H1 (cell line): ENCODE results near the gene TPBGL. TPM values are rescaled to one million over a fixed set of nuclear protein-coding genes. Genes with fewer than 3 reads are reported as not detected.

ENCODE experiments used
- CTCF ChIA-PET: fragments of 300-600 bp; sonication (Branson Sonifier 250); formaldehyde crosslinking; loops from one replicate; lab custom pipeline; 2021; ENCODE audit not compliant: partially characterized antibody; lab: Charles Lee
- POLR2A ChIA-PET: fragments of 300-600 bp; sonication (Branson Sonifier 250); formaldehyde crosslinking; loops from one replicate; lab custom pipeline; 2021; ENCODE audit warnings: inconsistent platforms; ENCODE audit not compliant: partially characterized antibody; lab: Charles Lee
- DNase-seq, 2 experiments: peaks; one replicate each; pipeline versions ENCODE4 v3.0.0 to v3.0.0-alpha.2; 2010 to 2022; ENCODE audit warnings: low spot score in 2 of 2, low read depth in 1 of 2, mixed read lengths in 1 of 2
- FAIRE-seq: peaks from 2 replicates; lab custom pipeline; 2011; peaks lifted over from hg19 to GRCh38; lab: Jason Lieb, UNC
- H2AFZ ChIP-seq: 2 replicates; pipeline ENCODE4 v1.8.1; 2012; ENCODE audit warnings: low read length, inconsistent platforms
- H2AK5ac ChIP-seq: 2 replicates; pipeline ENCODE4 v1.6.1; 2013; ENCODE audit warnings: low read depth, low read length
- H2BK120ac ChIP-seq: replicated peaks from 2 replicates; pipeline ENCODE3; 2013; ENCODE audit warnings: low read depth, low read length, inconsistent platforms
- H2BK12ac ChIP-seq: 2 replicates; pipeline ENCODE4 v1.6.1; 2013; ENCODE audit warnings: low read depth, low read length
- H2BK15ac ChIP-seq: 2 replicates; pipeline ENCODE4 v1.6.1; 2013; ENCODE audit warnings: low read length
- H2BK20ac ChIP-seq: 2 replicates; pipeline ENCODE4 v1.6.1; 2013; ENCODE audit warnings: low read length
- H2BK5ac ChIP-seq: 2 replicates; pipeline ENCODE4 v1.6.1; 2013; ENCODE audit warnings: low read depth, low read length
- H3K14ac ChIP-seq: 2 replicates; pipeline ENCODE4 v1.6.1; 2013; ENCODE audit warnings: inconsistent platforms; ENCODE audit not compliant: insufficient read length
- H3K18ac ChIP-seq: 2 replicates; pipeline ENCODE4 v1.6.1; 2013; ENCODE audit warnings: low read length; ENCODE audit errors: extremely low read depth
- H3K23ac ChIP-seq: 2 replicates; pipeline ENCODE4 v1.6.1; 2013; ENCODE audit warnings: inconsistent platforms; ENCODE audit not compliant: insufficient read length
- H3K23me2 ChIP-seq: 2 replicates; pipeline ENCODE4 v1.6.1; 2013; ENCODE audit warnings: low read depth, low read length
- H3K27ac ChIP-seq: 2 replicates; pipeline ENCODE4 v1.6.1; 2011; ENCODE audit warnings: low read depth, low read length, inconsistent platforms
- H3K27me3 ChIP-seq, 4 experiments: replicated peaks in 1 of 4; 1 replicate in 1 of 4; 2 replicates in 3 of 4; pipeline versions ENCODE4 v1.6.1 to v1.8.1; 2011 to 2013; ENCODE audit warnings: low read length in 3 of 4, mild to moderate bottlenecking in 3 of 4, inconsistent platforms in 2 of 4, mixed read lengths in 2 of 4, moderate library complexity in 1 of 4; ENCODE audit not compliant: control insufficient read depth in 3 of 4, insufficient read depth in 3 of 4; ENCODE audit errors: extremely low read depth in 1 of 4
- H3K36me3 ChIP-seq, 4 experiments: 2 replicates each; pipeline versions ENCODE4 v1.6.1 to v1.8.1; 2011 to 2013; ENCODE audit warnings: mild to moderate bottlenecking in 4 of 4, low read length in 3 of 4, moderate library complexity in 2 of 4, control low read depth in 1 of 4, inconsistent platforms in 1 of 4; ENCODE audit not compliant: insufficient read depth in 4 of 4, control insufficient read depth in 2 of 4
- H3K4ac ChIP-seq: replicated peaks from 2 replicates; pipeline ENCODE3; 2013; ENCODE audit warnings: low read length, low read depth, mixed read lengths, inconsistent platforms; ENCODE audit not compliant: insufficient read length
- H3K4me1 ChIP-seq, 4 experiments: replicated peaks in 1 of 4; 1 replicate in 1 of 4; 2 replicates in 3 of 4; pipeline versions ENCODE4 v1.6.1 to v1.8.1; 2011 to 2013; ENCODE audit warnings: low read length in 3 of 4, inconsistent platforms in 2 of 4, mixed read lengths in 1 of 4; ENCODE audit not compliant: insufficient read depth in 4 of 4, control insufficient read depth in 3 of 4
- H3K4me2 ChIP-seq, 2 experiments: 2 replicates each; pipeline versions ENCODE4 v1.6.1 to v1.8.1; 2011 to 2013; ENCODE audit warnings: low read depth in 2 of 2, low read length in 2 of 2, control low read depth in 1 of 2, inconsistent platforms in 1 of 2, mild to moderate bottlenecking in 1 of 2; ENCODE audit not compliant: insufficient read depth in 1 of 2
- H3K4me3 ChIP-seq, 4 experiments: fragments of 200-600, 300-600 bp in 1 of 4; sonication (generic), shearing (Covaris generic), sonication (Bioruptor Twin) in 1 of 4; 2 replicates each; pipeline versions ENCODE4 v1.5.1 to v1.8.1; 2011 to 2016; ENCODE audit warnings: low read length in 4 of 4, low read depth in 3 of 4, control low read depth in 2 of 4, inconsistent platforms in 2 of 4, mild to moderate bottlenecking in 2 of 4, mixed read lengths in 1 of 4, moderate library complexity in 1 of 4; ENCODE audit not compliant: insufficient read depth in 2 of 4; ENCODE audit errors: extremely low read depth in 1 of 4
- H3K56ac ChIP-seq: replicated peaks from 2 replicates; pipeline ENCODE3; 2013; ENCODE audit warnings: low read depth, mild to moderate bottlenecking, mixed read lengths, low read length, inconsistent platforms; ENCODE audit not compliant: insufficient read length
- H3K79me1 ChIP-seq: 2 replicates; pipeline ENCODE4 v1.6.1; 2013; ENCODE audit warnings: low read depth, low read length, control low read depth
- H3K79me2 ChIP-seq, 2 experiments: 2 replicates each; pipeline versions ENCODE4 v1.6.1 to v1.8.1; 2012 to 2013; ENCODE audit warnings: low read length in 2 of 2, mild to moderate bottlenecking in 2 of 2, inconsistent platforms in 1 of 2; ENCODE audit not compliant: insufficient read depth in 2 of 2, control insufficient read depth in 1 of 2
- H3K9ac ChIP-seq, 4 experiments: replicated peaks in 1 of 4; 1 replicate in 1 of 4; 2 replicates in 3 of 4; pipeline versions ENCODE4 v1.6.1 to v1.8.1; 2011 to 2013; ENCODE audit warnings: low read depth in 3 of 4, low read length in 3 of 4, control low read depth in 2 of 4, mild to moderate bottlenecking in 2 of 4, moderate library complexity in 2 of 4, inconsistent platforms in 1 of 4; ENCODE audit errors: extremely low read depth in 1 of 4
- H3K9me3 ChIP-seq, 2 experiments: 2 replicates each; pipeline versions ENCODE4 v1.6.1 to v1.8.1; 2012 to 2013; ENCODE audit warnings: mild to moderate bottlenecking in 2 of 2, moderate library complexity in 2 of 2, control low read depth in 1 of 2, inconsistent platforms in 1 of 2, low read depth in 1 of 2, low read length in 1 of 2, mixed read lengths in 1 of 2; ENCODE audit not compliant: insufficient read depth in 2 of 2
- H4K20me1 ChIP-seq, 2 experiments: replicated peaks in 1 of 2; 2 replicates each; pipeline versions ENCODE3 to v1.8.1; 2011 to 2013; ENCODE audit warnings: inconsistent platforms in 2 of 2, low read length in 2 of 2, mild to moderate bottlenecking in 1 of 2; ENCODE audit not compliant: insufficient read depth in 2 of 2, control insufficient read depth in 1 of 2
- H4K5ac ChIP-seq: 2 replicates; pipeline ENCODE4 v1.6.1; 2013; ENCODE audit warnings: low read length, low read depth, mixed read lengths, inconsistent platforms; ENCODE audit not compliant: insufficient read length
- H4K8ac ChIP-seq: 2 replicates; pipeline ENCODE4 v1.8.0; 2013; ENCODE audit warnings: mild to moderate bottlenecking, moderate library complexity, low read length, inconsistent platforms; ENCODE audit not compliant: insufficient read depth; ENCODE audit errors: extremely low read depth
- H4K91ac ChIP-seq: replicated peaks from 2 replicates; pipeline ENCODE3; 2013; ENCODE audit warnings: low read length, mixed read lengths, inconsistent platforms; ENCODE audit not compliant: insufficient read length
- ASH2L ChIP-seq: fragments of 200-600, 300-600 bp; sonication (generic); IDR thresholded peaks from one replicate; pipeline ENCODE4 v1.7.1; 2017; ENCODE audit warnings: low read length
- ATF3 ChIP-seq: IDR thresholded peaks from 2 replicates; pipeline ENCODE4 v1.6.1; 2011; ENCODE audit warnings: low read depth, mild to moderate bottlenecking, low read length; ENCODE audit not compliant: insufficient read depth
- POLR2A ChIP-seq, 2 experiments: IDR thresholded peaks; 1 replicate in 1 of 2; 2 replicates in 1 of 2; pipeline ENCODE4 v1.6.1; 2011; ENCODE audit warnings: low read depth in 2 of 2, low read length in 2 of 2, mild to moderate bottlenecking in 2 of 2; ENCODE audit errors: control extremely low read depth in 1 of 2
- SIN3A ChIP-seq, 2 experiments: IDR thresholded peaks in 1 of 2; conservative IDR thresholded peaks in 1 of 2; 2 replicates each; pipeline ENCODE4 v1.6.1; 2011 to 2012; ENCODE audit warnings: low read length in 2 of 2, improper control_type of control experiment in 1 of 2, low read depth in 1 of 2, mild to moderate bottlenecking in 1 of 2
- TEAD4 ChIP-seq: IDR thresholded peaks from 2 replicates; pipeline ENCODE4 v1.6.1; 2012; ENCODE audit warnings: low read depth, low read length, inconsistent platforms, mixed read lengths
- WGBS, 2 experiments: shearing (Covaris generic) in 1 of 2; methylation state at CpG; one replicate each; pipeline versions ENCODE4 v1.1.6 to v1.1.7; 2013 to 2015; ENCODE audit warnings: low lambda C conversion rate in 2 of 2, mixed read lengths in 2 of 2, inconsistent platforms in 1 of 2, low coverage in 1 of 2, missing lambda C conversion rate in 1 of 2; ENCODE audit not compliant: insufficient replicate concordance in 2 of 2, insufficient coverage in 1 of 2, insufficient read length in 1 of 2; ENCODE audit errors: extremely low coverage in 1 of 2, missing lambda C conversion rate in 1 of 2; 5-methylcytosine and 5-hydroxymethylcytosine counted together
- polyA plus RNA-seq, 7 experiments: library from polyadenylated mRNA; depleted of rRNA in 3 of 7; stranded (reverse) in 5 of 7; unstranded in 2 of 7; fragments of >200 nt in 5 of 7; fragments of 200-250 nt in 2 of 7; gene quantifications; 1 replicate in 5 of 7; 2 replicates in 1 of 7; 4 replicates in 1 of 7; pipeline versions ENCODE4 v1.2.1 to v1.2.3, GENCODE V29; 2011 to 2013; ENCODE audit warnings: missing spikeins in 2 of 7, mixed read lengths in 2 of 7
- total RNA-seq: library from RNA; stranded (reverse); fragmentation: NEBNext Ultra II Directional; extraction: Animal tissue kit (Norgen Biotek cat#: 25700); gene quantifications from 2 replicates; pipeline ENCODE4 v1.2.1, GENCODE V29; 2021
- TF ChIP-seq, protein P1 (sequence below), 3 experiments: IDR thresholded peaks; 1 replicate in 2 of 3; 2 replicates in 1 of 3; pipeline versions ENCODE4 v1.5.1 to v1.6.1; 2011; ENCODE audit warnings: low read length in 3 of 3, mild to moderate bottlenecking in 3 of 3, inconsistent platforms in 2 of 3, low read depth in 1 of 3, moderate library complexity in 1 of 3; ENCODE audit not compliant: insufficient read depth in 1 of 3; ENCODE audit errors: control extremely low read depth in 1 of 3
- TF ChIP-seq, protein P2 (sequence below): IDR thresholded peaks from 2 replicates; pipeline ENCODE4 v1.6.1; 2012; ENCODE audit warnings: inconsistent platforms

TPBGL gene
- total and polyA plus RNA-seq, 2 of the 8 experiments (the other 6 are each of a cell fraction or from before 2014, with no cell fraction given), result 0.26 to 0.37 TPM

- no peaks in the 10 kb centered on the region for H3K23me2 ChIP-seq
- no peak overlapping the region for H3K4me3 ChIP-seq
- no peak overlapping the region for H2AFZ ChIP-seq
- no peak overlapping the region for H3K23ac ChIP-seq
- no peak overlapping the region for H2BK15ac ChIP-seq
- no peak overlapping the region for H2BK20ac ChIP-seq
- no peaks in the 10 kb centered on the region for H3K79me2 ChIP-seq
- no peaks in the 10 kb centered on the region for H3K79me1 ChIP-seq
- no peaks in the 10 kb centered on the region for H4K20me1 ChIP-seq
- no peak overlapping the region for H3K4ac ChIP-seq
- H2BK5ac ChIP-seq, result no peak overlapping the region
- H3K4me2 ChIP-seq, result no peak overlapping the region
- H3K9ac ChIP-seq, result no peak overlapping the region
- H2BK120ac ChIP-seq, result no peak overlapping the region
- H4K5ac ChIP-seq, result no peak overlapping the region
- H3K56ac ChIP-seq, result no peak overlapping the region
- no peak overlapping the region for H3K27ac ChIP-seq
- no peak overlapping the region for H4K91ac ChIP-seq
- no peak overlapping the region for H3K14ac ChIP-seq
- FAIRE-seq, result no peak
- 93% methylated on average over 6 of the region's 6 CpGs; no CpG with 5 or more reads in 1 of the 2 experiments for WGBS, 2 experiments
- peaks cover 0 to 4% (median 0%) of the 10 kb centered on the region in 4 experiments; a peak in 1 of 7 replicates for H3K4me1 ChIP-seq
- H3K27me3 ChIP-seq, result no peaks in the 10 kb centered on the region
- no peak overlapping the region for H3K18ac ChIP-seq
- ChIA-PET CTCF (interaction anchor here (1.0 to 7.4 kb wide), 6 partner anchors 10 to 121 kb away, joined by 3 to 45 read pairs (median 6); no protein-coding TSS in a partner anchor), POLR2A (interaction anchor here (0.7 to 2.0 kb wide), 8 partner anchors 8 to 301 kb away, joined by 3 to 7 read pairs (median 4); no protein-coding TSS in a partner anchor)
- no peaks in the 10 kb centered on the region for H3K9me3 ChIP-seq
- no peak overlapping the region for H2BK12ac ChIP-seq
- H2AK5ac ChIP-seq, result no peak overlapping the region
- no peak overlapping the region for H4K8ac ChIP-seq
- H3K36me3 ChIP-seq, result no peaks in the 10 kb centered on the region
- TF ChIP-seq POLR2A (IDR thresholded peaks at IDR 0.05; ENCODE audit: control extremely low read depth in 1 of 2, low read depth in 2 of 2, low read length in 2 of 2), result no peak
- TF ChIP-seq ASH2L, result no peak
- no peak for TF ChIP-seq TEAD4
- TF ChIP-seq, protein P1, sequence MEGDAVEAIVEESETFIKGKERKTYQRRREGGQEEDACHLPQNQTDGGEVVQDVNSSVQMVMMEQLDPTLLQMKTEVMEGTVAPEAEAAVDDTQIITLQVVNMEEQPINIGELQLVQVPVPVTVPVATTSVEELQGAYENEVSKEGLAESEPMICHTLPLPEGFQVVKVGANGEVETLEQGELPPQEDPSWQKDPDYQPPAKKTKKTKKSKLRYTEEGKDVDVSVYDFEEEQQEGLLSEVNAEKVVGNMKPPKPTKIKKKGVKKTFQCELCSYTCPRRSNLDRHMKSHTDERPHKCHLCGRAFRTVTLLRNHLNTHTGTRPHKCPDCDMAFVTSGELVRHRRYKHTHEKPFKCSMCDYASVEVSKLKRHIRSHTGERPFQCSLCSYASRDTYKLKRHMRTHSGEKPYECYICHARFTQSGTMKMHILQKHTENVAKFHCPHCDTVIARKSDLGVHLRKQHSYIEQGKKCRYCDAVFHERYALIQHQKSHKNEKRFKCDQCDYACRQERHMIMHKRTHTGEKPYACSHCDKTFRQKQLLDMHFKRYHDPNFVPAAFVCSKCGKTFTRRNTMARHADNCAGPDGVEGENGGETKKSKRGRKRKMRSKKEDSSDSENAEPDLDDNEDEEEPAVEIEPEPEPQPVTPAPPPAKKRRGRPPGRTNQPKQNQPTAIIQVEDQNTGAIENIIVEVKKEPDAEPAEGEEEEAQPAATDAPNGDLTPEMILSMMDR (IDR thresholded peaks at IDR 0.05; ENCODE audit: control extremely low read depth in 1 of 3, insufficient read depth in 1 of 3, low read depth in 1 of 3, low read length in 3 of 3), result no peak
- TF ChIP-seq, protein P2, sequence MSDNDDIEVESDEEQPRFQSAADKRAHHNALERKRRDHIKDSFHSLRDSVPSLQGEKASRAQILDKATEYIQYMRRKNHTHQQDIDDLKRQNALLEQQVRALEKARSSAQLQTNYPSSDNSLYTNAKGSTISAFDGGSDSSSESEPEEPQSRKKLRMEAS, result no peak
- TF ChIP-seq SIN3A (conservative IDR thresholded peaks at IDR 0.05 in 1 of 2, IDR thresholded peaks at IDR 0.05 in 1 of 2; ENCODE audit: low read depth in 1 of 2, low read length in 2 of 2), result no peak
- no peak for TF ChIP-seq ATF3
- DNase-seq, result no peak
These were observed 21.4 kb downstream of the TPBGL start for GRCh38 chr11:75261902-75262361.
